GM12891 (cell line): ENCODE measurements around the gene ERBB2.

Experiments used
- POLR2A ChIP-seq: IDR thresholded peaks from 2 replicates; pipeline ENCODE4 v1.6.1; 2011; ENCODE audit warnings: low read depth, low read length, control low read depth
- POLR2AphosphoS5 ChIP-seq: IDR thresholded peaks from 2 replicates; pipeline ENCODE4 v1.6.1; 2011; ENCODE audit warnings: low read depth, low read length, control low read depth
- POU2F2 ChIP-seq: IDR thresholded peaks from 2 replicates; pipeline ENCODE4 v1.6.1; 2011; ENCODE audit warnings: low read depth, mild to moderate bottlenecking, control low read depth, low read length, moderate library complexity
- SPI1 ChIP-seq: IDR thresholded peaks from 2 replicates; pipeline ENCODE4 v1.6.1; 2011; ENCODE audit warnings: low read depth, low read length, control low read depth
- TAF1 ChIP-seq: IDR thresholded peaks from 2 replicates; pipeline ENCODE4 v1.6.1; 2011; ENCODE audit warnings: low read depth, low read length, control low read depth

DNA sequence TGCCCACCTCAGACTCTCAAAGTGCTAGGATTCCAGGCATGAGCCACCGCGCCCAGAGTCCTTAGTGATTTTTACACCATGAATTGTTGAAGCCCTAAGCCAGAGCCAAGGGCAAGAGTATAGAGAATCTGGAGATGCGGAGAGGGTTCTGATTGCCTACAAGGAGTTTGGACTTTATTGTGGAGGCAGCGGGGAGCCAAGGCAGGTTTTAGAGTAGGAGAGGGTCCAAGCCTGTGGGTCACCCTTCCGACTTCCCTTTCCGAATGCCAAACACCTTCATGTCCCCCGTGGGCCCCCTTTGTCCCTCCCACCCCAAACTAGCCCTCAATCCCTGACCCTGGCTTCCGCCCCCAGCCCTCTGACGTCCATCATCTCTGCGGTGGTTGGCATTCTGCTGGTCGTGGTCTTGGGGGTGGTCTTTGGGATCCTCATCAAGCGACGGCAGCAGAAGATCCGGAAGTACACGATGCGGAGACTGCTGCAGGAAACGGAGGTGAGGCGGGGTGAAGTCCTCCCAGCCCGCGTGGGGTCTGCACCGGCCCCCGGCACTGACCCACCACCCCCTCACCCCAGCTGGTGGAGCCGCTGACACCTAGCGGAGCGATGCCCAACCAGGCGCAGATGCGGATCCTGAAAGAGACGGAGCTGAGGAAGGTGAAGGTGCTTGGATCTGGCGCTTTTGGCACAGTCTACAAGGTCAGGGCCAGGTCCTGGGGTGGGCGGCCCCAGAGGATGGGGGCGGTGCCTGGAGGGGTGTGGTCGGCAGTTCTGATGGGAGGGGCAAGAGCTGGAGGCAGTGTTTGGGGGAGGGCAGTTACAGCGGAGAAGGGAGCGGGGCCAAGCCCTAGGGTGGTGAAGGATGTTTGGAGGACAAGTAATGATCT is 23.3 kb downstream of the ERBB2 start:
- TF ChIP-seq POLR2A (no peak), TAF1 (no peak), POLR2AphosphoS5 (no peak), POU2F2 (no peak), SPI1 (no peak)
